IMR-90 (cell line): ENCODE data around the gene WWP2. TPM values are rescaled to one million over a fixed set of nuclear protein-coding genes. Genes with fewer than 3 reads are reported as not detected.

Experiments
- ATAC-seq: fragments of 200-7000 bp; cut with Tn5 transposase; 2 replicates; pipeline ENCODE4 v1.9.1; 2020; ENCODE audit warnings: low read depth, mild to moderate bottlenecking, moderate library complexity
- BruUV-seq: library from RNA; stranded (reverse); fragments of 400-500 nt; replicated peaks from 2 replicates; lab custom pipeline; 2021; lab: Mats Ljungman, UMichigan
- CTCF ChIA-PET: fragments of 300-600 bp; formaldehyde crosslinking; extraction: SDS; loops from one replicate; lab custom pipeline; 2021; ENCODE audit warnings: antibody characterized with exemption; lab: Yijun Ruan, JAX
- POLR2A ChIA-PET: fragments of 300-600 bp; sonication (Branson Sonifier 250); formaldehyde crosslinking; loops from one replicate; lab custom pipeline; 2022; ENCODE audit warnings: antibody characterized with exemption; ENCODE audit not compliant: unreplicated experiment; lab: Charles Lee
- DNase-seq: peaks from one replicate; pipeline ENCODE4 v3.0.0; 2013
- H2AFZ ChIP-seq: replicated peaks from 2 replicates; pipeline ENCODE3; 2013; ENCODE audit warnings: low read length, mild to moderate bottlenecking; ENCODE audit not compliant: poor library complexity
- H2AK5ac ChIP-seq: 2 replicates; pipeline ENCODE4 v1.6.1; 2013; ENCODE audit warnings: low read depth, low read length, inconsistent platforms
- H2AK9ac ChIP-seq: replicated peaks from 2 replicates; pipeline ENCODE3; 2013; ENCODE audit warnings: mild to moderate bottlenecking, low read depth, low read length, moderate library complexity; ENCODE audit not compliant: poor library complexity
- H2BK120ac ChIP-seq: 2 replicates; pipeline ENCODE4 v1.6.1; 2013; ENCODE audit warnings: low read depth, low read length, inconsistent platforms
- H2BK15ac ChIP-seq: 3 replicates; pipeline ENCODE4 v1.6.1; 2013; ENCODE audit warnings: low read depth, low read length, inconsistent platforms
- H2BK20ac ChIP-seq: 2 replicates; pipeline ENCODE4 v1.6.1; 2013; ENCODE audit warnings: low read depth, mild to moderate bottlenecking, inconsistent platforms, low read length, moderate library complexity
- H2BK5ac ChIP-seq: 2 replicates; pipeline ENCODE4 v1.6.1; 2013; ENCODE audit warnings: mild to moderate bottlenecking, low read depth, low read length, inconsistent platforms; ENCODE audit not compliant: poor library complexity, severe bottlenecking
- H3K14ac ChIP-seq: replicated peaks from 2 replicates; pipeline ENCODE4 v1.6.1; 2013; ENCODE audit warnings: low read depth, low read length, inconsistent platforms
- H3K18ac ChIP-seq: 2 replicates; pipeline ENCODE4 v1.6.1; 2013; ENCODE audit warnings: low read depth, low read length, control low read depth
- H3K23ac ChIP-seq: 2 replicates; pipeline ENCODE4 v1.6.1; 2013; ENCODE audit warnings: low read depth, low read length, inconsistent platforms
- H3K27ac ChIP-seq: 2 replicates; pipeline ENCODE4 v1.5.1; 2013; ENCODE audit warnings: mild to moderate bottlenecking, control low read depth, low read length; ENCODE audit not compliant: insufficient read depth
- H3K27me3 ChIP-seq: 2 replicates; pipeline ENCODE4 v1.6.1; 2013; ENCODE audit warnings: low read length; ENCODE audit not compliant: control insufficient read depth, insufficient read depth
- H3K36me3 ChIP-seq: 2 replicates; pipeline ENCODE4 v1.6.1; 2013; ENCODE audit warnings: low read length, mixed read lengths; ENCODE audit not compliant: control insufficient read depth, insufficient read depth
- H3K4ac ChIP-seq: 2 replicates; pipeline ENCODE4 v1.6.1; 2013; ENCODE audit warnings: low read depth, low read length, inconsistent platforms
- H3K4me1 ChIP-seq: 2 replicates; pipeline ENCODE4 v1.6.1; 2013; ENCODE audit warnings: low read length, mixed read lengths; ENCODE audit not compliant: control insufficient read depth, insufficient read depth
- H3K4me2 ChIP-seq: 2 replicates; pipeline ENCODE4 v1.6.1; 2013; ENCODE audit warnings: low read depth, mild to moderate bottlenecking, control low read depth, low read length, moderate library complexity
- H3K4me3 ChIP-seq: 2 replicates; pipeline ENCODE4 v1.5.1; 2013; ENCODE audit warnings: low read depth, mild to moderate bottlenecking, control low read depth, low read length, moderate library complexity; ENCODE audit not compliant: insufficient read depth
- H3K56ac ChIP-seq: 2 replicates; pipeline ENCODE4 v1.6.1; 2013; ENCODE audit warnings: low read length, inconsistent platforms; ENCODE audit not compliant: insufficient read depth; ENCODE audit errors: extremely low read depth
- H3K79me1 ChIP-seq, 2 experiments: 2 replicates each; pipeline ENCODE4 v1.6.1; 2013; ENCODE audit warnings: low read length in 2 of 2, inconsistent platforms in 1 of 2, low read depth in 1 of 2
- H3K9ac ChIP-seq: 2 replicates; pipeline ENCODE4 v1.6.1; 2013; ENCODE audit warnings: low read depth, low read length, control low read depth
- H3K9me1 ChIP-seq: 2 replicates; pipeline ENCODE4 v1.6.1; 2013; ENCODE audit warnings: low read length, inconsistent platforms; ENCODE audit not compliant: insufficient read depth
- H3K9me3 ChIP-seq: 2 replicates; pipeline ENCODE4 v1.6.1; 2013; ENCODE audit warnings: low read length; ENCODE audit not compliant: control insufficient read depth, insufficient read depth
- H4K20me1 ChIP-seq: 2 replicates; pipeline ENCODE4 v1.6.1; 2013; ENCODE audit warnings: low read length, inconsistent platforms; ENCODE audit not compliant: insufficient read depth
- H4K5ac ChIP-seq: 2 replicates; pipeline ENCODE4 v1.6.1; 2013; ENCODE audit warnings: mild to moderate bottlenecking, low read depth, low read length, control low read depth
- H4K8ac ChIP-seq, 2 experiments: 2 replicates each; pipeline ENCODE4 v1.6.1; 2013; ENCODE audit warnings: low read depth in 2 of 2, low read length in 2 of 2, control low read depth in 1 of 2, inconsistent platforms in 1 of 2
- H4K91ac ChIP-seq: 2 replicates; pipeline ENCODE4 v1.6.1; 2013; ENCODE audit warnings: low read depth, low read length, inconsistent platforms; ENCODE audit not compliant: insufficient read depth
- CEBPB ChIP-seq: IDR thresholded peaks from 2 replicates; pipeline ENCODE4 v1.6.1; 2012; ENCODE audit warnings: low read depth, low read length, improper control_type of control experiment
- CHD1 ChIP-seq: IDR thresholded peaks from 2 replicates; pipeline ENCODE4 v1.6.1; 2012; ENCODE audit warnings: low read depth, low read length, improper control_type of control experiment
- FOS ChIP-seq: fragments of 150-350 bp; IDR thresholded peaks from 2 replicates; pipeline ENCODE4 v1.6.1; 2016; ENCODE audit warnings: low read depth, low read length
- MAFK ChIP-seq: IDR thresholded peaks from 2 replicates; pipeline ENCODE4 v1.6.1; 2012; ENCODE audit warnings: low read depth, low read length, improper control_type of control experiment
- MAZ ChIP-seq: IDR thresholded peaks from 2 replicates; pipeline ENCODE4 v1.6.1; 2012; ENCODE audit warnings: low read depth, mild to moderate bottlenecking, low read length, improper control_type of control experiment, moderate library complexity, borderline replicate concordance
- MXI1 ChIP-seq: IDR thresholded peaks from 2 replicates; pipeline ENCODE4 v1.6.1; 2012; ENCODE audit warnings: low read depth, mild to moderate bottlenecking, low read length, moderate library complexity, borderline replicate concordance
- NFE2L2 ChIP-seq: fragments of 150-350 bp; IDR thresholded peaks from 2 replicates; pipeline ENCODE4 v1.6.1; 2016; ENCODE audit warnings: low read depth, mild to moderate bottlenecking, low read length
- POLR2A ChIP-seq: IDR thresholded peaks from 2 replicates; pipeline ENCODE4 v1.6.1; 2012; ENCODE audit warnings: mild to moderate bottlenecking, low read depth, low read length
- RAD21 ChIP-seq: IDR thresholded peaks from 2 replicates; pipeline ENCODE4 v1.6.1; 2012; ENCODE audit warnings: low read length, improper control_type of control experiment
- RCOR1 ChIP-seq: IDR thresholded peaks from 2 replicates; pipeline ENCODE4 v1.6.1; 2012; ENCODE audit warnings: mild to moderate bottlenecking, low read length, improper control_type of control experiment; ENCODE audit not compliant: insufficient replicate concordance
- RFX5 ChIP-seq: IDR thresholded peaks from 2 replicates; pipeline ENCODE4 v1.8.0; 2012; ENCODE audit warnings: low read depth, mild to moderate bottlenecking, low read length, moderate library complexity
- SMC3 ChIP-seq: fragments of 150-350 bp; IDR thresholded peaks from 2 replicates; pipeline ENCODE4 v1.6.1; 2016; ENCODE audit warnings: low read depth, mild to moderate bottlenecking, antibody characterized with exemption, low read length, moderate library complexity
- USF2 ChIP-seq: fragments of 150-350 bp; IDR thresholded peaks from 2 replicates; pipeline ENCODE4 v1.6.1; 2017; ENCODE audit warnings: mild to moderate bottlenecking, antibody characterized with exemption, low read length, low read depth
- WGBS, 2 experiments: methylation state at CpG; one replicate each; pipeline versions ENCODE4 v1.1.5 to v1.1.7; 2013; ENCODE audit warnings: missing lambda C conversion rate in 2 of 2; ENCODE audit not compliant: insufficient read length in 1 of 2; ENCODE audit errors: extremely low coverage in 2 of 2; 5-methylcytosine and 5-hydroxymethylcytosine counted together
- dilution Hi-C: fragments of 300-500 bp; cut with HindIII; formaldehyde crosslinking; loops from one replicate; pipeline ENCODE4 v1.14.3; 2018; ENCODE audit warnings: low sequenced_read_pairs; ENCODE audit not compliant: unreplicated experiment
- in situ Hi-C: fragments of 300-500 bp; cut with MboI; formaldehyde crosslinking; loops from 3 replicates; pipeline ENCODE4 v1.14.3; 2019; ENCODE audit warnings: low sequenced_read_pairs, inconsistent platforms, mixed read lengths
- intact Hi-C: fragments of 100-400 bp; cut with micrococcal nuclease; formaldehyde crosslinking; loops from 2 replicates; pipeline ENCODE4 v1.10.0; 2022
- polyA plus RNA-seq, 3 experiments: library from polyadenylated mRNA; depleted of rRNA; stranded (reverse); fragments of >200 nt; gene quantifications; 2 replicates each; pipeline ENCODE4 v1.2.3, GENCODE V29; 2012; ENCODE audit warnings: low replicate concordance in 1 of 3
- total RNA-seq: library from RNA; depleted of rRNA; stranded (reverse); fragments of >200 nt; gene quantifications from 2 replicates; pipeline ENCODE4 v1.2.3, GENCODE V29; 2012
- TF ChIP-seq, protein P1 (sequence below): conservative IDR thresholded peaks from 2 replicates; pipeline ENCODE4 v1.5.1; 2012; ENCODE audit warnings: mild to moderate bottlenecking, low read depth, low read length, improper control_type of control experiment
- TF ChIP-seq, protein P2 (sequence below): fragments of 150-350 bp; IDR thresholded peaks from 2 replicates; pipeline ENCODE4 v1.6.1; 2016; ENCODE audit warnings: low read depth, mild to moderate bottlenecking, low read length, moderate library complexity, borderline replicate concordance

Gene WWP2
- total and polyA plus RNA-seq, 2 of the 4 experiments (the other 2 are of a cell fraction): 12.7 to 13.7 TPM

GRCh38 chr16:69904495-69905170 lies 142.5 kb downstream of the WWP2 start:
- H2BK20ac ChIP-seq: no peak overlapping the region; the same call in 1 of the 2 replicates
- no peak overlapping the region for H3K18ac ChIP-seq
- DNase-seq (no peak), ATAC-seq (no peak)
- peak overlapping the region; percentile 41 for H3K4ac ChIP-seq
- intact Hi-C loops (loop anchor here (5.0 kb wide), 1 partner anchor 72 kb away; no protein-coding TSS in a partner anchor), dilution Hi-C loops (no loop called here), in situ Hi-C loops (no loop called here)
- no peak overlapping the region for H4K5ac ChIP-seq
- no peaks in the 10 kb centered on the region; the same call in none of the 2 replicates for H3K9me1 ChIP-seq
- no peak overlapping the region for H3K4me2 ChIP-seq
- H4K8ac ChIP-seq: no peak overlapping the region
- H2AFZ ChIP-seq: no peak overlapping the region
- H2AK9ac ChIP-seq: no peak overlapping the region
- H3K14ac ChIP-seq: no peak overlapping the region
- no peak overlapping the region for H2BK5ac ChIP-seq
- ChIA-PET CTCF (no interaction called here), POLR2A (no interaction called here)
- no peaks in the 10 kb centered on the region for H3K9me3 ChIP-seq
- no peaks in the 10 kb centered on the region; the same call in 1 of the 2 replicates for H4K20me1 ChIP-seq
- H3K79me1 ChIP-seq: peaks cover 0 to 7% of the 10 kb centered on the region in 2 experiments; a peak in 1 of 4 replicates
- no peak overlapping the region for H3K27ac ChIP-seq
- H3K4me1 ChIP-seq: peaks cover 12% of the 10 kb centered on the region
- BruUV-seq: no TSS peak
- peaks cover 8% of the 10 kb centered on the region for H3K36me3 ChIP-seq
- no peaks in the 10 kb centered on the region for H3K27me3 ChIP-seq
- H3K4me3 ChIP-seq: no peak overlapping the region
- WGBS, 2 experiments: 79% methylated on average over 2 of the region's 9 CpGs; no CpG with 5 or more reads in 1 of the 2 experiments
- peak overlapping the region; percentile 45; the same call in 1 of the 2 replicates for H2AK5ac ChIP-seq
- no peak overlapping the region for H3K56ac ChIP-seq
- no peak overlapping the region; the same call in 1 of the 2 replicates for H2BK120ac ChIP-seq
- H2BK15ac ChIP-seq: peak overlapping the region; percentile 92; the same call in 2 of the 3 replicates
- H3K9ac ChIP-seq: no peak overlapping the region
- no peak overlapping the region for H3K23ac ChIP-seq
- no peak overlapping the region for H4K91ac ChIP-seq
- TF ChIP-seq, protein P1, sequence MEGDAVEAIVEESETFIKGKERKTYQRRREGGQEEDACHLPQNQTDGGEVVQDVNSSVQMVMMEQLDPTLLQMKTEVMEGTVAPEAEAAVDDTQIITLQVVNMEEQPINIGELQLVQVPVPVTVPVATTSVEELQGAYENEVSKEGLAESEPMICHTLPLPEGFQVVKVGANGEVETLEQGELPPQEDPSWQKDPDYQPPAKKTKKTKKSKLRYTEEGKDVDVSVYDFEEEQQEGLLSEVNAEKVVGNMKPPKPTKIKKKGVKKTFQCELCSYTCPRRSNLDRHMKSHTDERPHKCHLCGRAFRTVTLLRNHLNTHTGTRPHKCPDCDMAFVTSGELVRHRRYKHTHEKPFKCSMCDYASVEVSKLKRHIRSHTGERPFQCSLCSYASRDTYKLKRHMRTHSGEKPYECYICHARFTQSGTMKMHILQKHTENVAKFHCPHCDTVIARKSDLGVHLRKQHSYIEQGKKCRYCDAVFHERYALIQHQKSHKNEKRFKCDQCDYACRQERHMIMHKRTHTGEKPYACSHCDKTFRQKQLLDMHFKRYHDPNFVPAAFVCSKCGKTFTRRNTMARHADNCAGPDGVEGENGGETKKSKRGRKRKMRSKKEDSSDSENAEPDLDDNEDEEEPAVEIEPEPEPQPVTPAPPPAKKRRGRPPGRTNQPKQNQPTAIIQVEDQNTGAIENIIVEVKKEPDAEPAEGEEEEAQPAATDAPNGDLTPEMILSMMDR: no peak
- TF ChIP-seq FOS (no peak), USF2 (no peak), CHD1 (no peak), POLR2A (no peak), NFE2L2 (no peak), RCOR1 (no peak), RAD21 (no peak), SMC3 (no peak), MAFK (no peak), MXI1 (no peak), MAZ (no peak), CEBPB (no peak), RFX5 (no peak)
- TF ChIP-seq, protein P2, sequence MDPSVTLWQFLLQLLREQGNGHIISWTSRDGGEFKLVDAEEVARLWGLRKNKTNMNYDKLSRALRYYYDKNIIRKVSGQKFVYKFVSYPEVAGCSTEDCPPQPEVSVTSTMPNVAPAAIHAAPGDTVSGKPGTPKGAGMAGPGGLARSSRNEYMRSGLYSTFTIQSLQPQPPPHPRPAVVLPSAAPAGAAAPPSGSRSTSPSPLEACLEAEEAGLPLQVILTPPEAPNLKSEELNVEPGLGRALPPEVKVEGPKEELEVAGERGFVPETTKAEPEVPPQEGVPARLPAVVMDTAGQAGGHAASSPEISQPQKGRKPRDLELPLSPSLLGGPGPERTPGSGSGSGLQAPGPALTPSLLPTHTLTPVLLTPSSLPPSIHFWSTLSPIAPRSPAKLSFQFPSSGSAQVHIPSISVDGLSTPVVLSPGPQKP: no peak
